Heart right ventricle (tissue), 16 donors: Measurements from ENCODE around the gene SEMA5A. TPM values are rescaled to one million over a fixed set of nuclear protein-coding genes. Genes with fewer than 3 reads are reported as not detected.
"Not testable (repeated sequence)": the region's sequence is repeated elsewhere in the genome, so short reads cannot be mapped to it uniquely, and the experiment has no call there.

Experiments
- ATAC-seq, 8 donors: fragments of 200-7000 bp; cut with Tn5 transposase; one replicate each; pipeline ENCODE4 v1.9.1; 2020; ENCODE audit warnings: mild to moderate bottlenecking in 8 of 8, moderate library complexity in 8 of 8, moderate number of reproducible peaks in 1 of 8
- DNase-seq, 2 donors: peaks; one replicate each; pipeline ENCODE4 v3.0.0-alpha.2; 2020
- H3K27ac ChIP-seq, 10 donors: fragments of 200-600 bp; sonication (generic) in 2 of 10; one replicate each; pipeline versions ENCODE4 v1.5.0 to v1.8.0; 2020 to 2022; ENCODE audit warnings: mild to moderate bottlenecking in 3 of 10
- H3K27me3 ChIP-seq, 7 donors: fragments of 200-600 bp; one replicate each; pipeline ENCODE4 v1.8.0; 2021 to 2022; ENCODE audit warnings: mild to moderate bottlenecking in 2 of 7
- H3K36me3 ChIP-seq, 9 donors: fragments of 200-600 bp; sonication (generic) in 1 of 9; one replicate each; pipeline versions ENCODE4 v1.5.0 to v1.8.0; 2020 to 2022; ENCODE audit warnings: mild to moderate bottlenecking in 2 of 9
- H3K4me1 ChIP-seq, 9 donors: fragments of 200-600 bp; sonication (generic) in 1 of 9; one replicate each; pipeline versions ENCODE4 v1.5.0 to v1.8.0; 2020 to 2022; ENCODE audit warnings: mild to moderate bottlenecking in 4 of 9
- H3K4me3 ChIP-seq, 10 donors: fragments of 200-600 bp; sonication (generic) in 2 of 10; one replicate each; pipeline versions ENCODE4 v1.5.0 to v1.8.0; 2020 to 2022; ENCODE audit warnings: mild to moderate bottlenecking in 7 of 10, moderate library complexity in 2 of 10
- H3K9me3 ChIP-seq, 11 donors: fragments of 200-600 bp in 10 of 11; sonication (generic) in 2 of 11; one replicate each; pipeline versions ENCODE4 v1.5.0 to v1.8.0; 2013 to 2022; ENCODE audit warnings: mild to moderate bottlenecking in 2 of 11, control low read depth in 1 of 11, moderate library complexity in 1 of 11
- CTCF ChIP-seq, 9 donors: fragments of 200-600 bp; sonication (generic) in 2 of 9; IDR thresholded peaks; one replicate each; pipeline versions ENCODE4 v1.5.0 to v1.8.0; 2021 to 2022; ENCODE audit warnings: antibody characterized with exemption in 9 of 9, mild to moderate bottlenecking in 5 of 9, moderate library complexity in 1 of 9
- WGBS, 2 donors: extraction: QIAGEN DNeasy Blood & Tissue Kit; methylation state at CpG; one replicate each; pipeline ENCODE4 v1.1.7; 2013; ENCODE audit warnings: inconsistent platforms in 1 of 2; 5-methylcytosine and 5-hydroxymethylcytosine counted together
- intact Hi-C, 10 donors: fragments of 100-400 bp; cut with DNase I; formaldehyde crosslinking; loops; one replicate each; pipeline versions ENCODE4 v1.11.1 to v1.14.2; 2022
- polyA plus RNA-seq, 2 donors: library from polyadenylated mRNA; stranded (reverse); fragments of 200-250 nt; gene quantifications; one replicate each; pipeline ENCODE4 v1.2.3, GENCODE V29; 2013
- total RNA-seq, 10 donors: library from RNA; stranded (reverse); fragmentation: NEBNext Ultra II Directional in 3 of 10; extraction: Animal tissue kit (Norgen Biotek cat#: 25700) in 3 of 10; gene quantifications; one replicate each; pipeline versions ENCODE4 v1.2.1 to v1.2.4, GENCODE V29; 2021 to 2023
- donor health status: Arrhythmogenic right ventricular cardiomyopathy.
- donor health status: ischemic (EF 13 %, LVEDD 7.1; RV severe dilation, severe dysfunction).
- donor health status: healthy with polysubstance abuse.
- donor health status: DM: no; HTN: yes; CAD: no.
- donor health status: DM: no; HTN: no; CAD: no.
- donor health status: ischemic (EF 25% LVEDD 6.9; RV normal size, moderate dysfunction).
- donor health status: ischemic (EF 25% LVEDD 5.7; RV mildly dilated, moderate dysfunction).
- donor health status: healthy.
- donor health status: DM: yes; HTN: yes; CAD: no.
- donor health status: Ischemic cardiomyopathy.
- donor health status: ischemic (EF 35%, LVEDD 5.7; RV mildly dilated, moderate dysfunction).
- donor health status: nonischemic (EF 11% LVEDD 7.7; RV severe dilation, severe dysfunction).
- donor health status: DM: yes; HTN: yes; CAD: no.
- donor health status: PGD.
- donor health status: ischemic (EF 29% LVEDD 5.4; RV normal size, mild dysfunction).
- donor health status: nonischemic (EF 23%, LVEDD 6.1; RV moderate dilation, normal function).

Gene SEMA5A
- total and polyA plus RNA-seq, 12 donors: 1.9 to 71.5 (median 48.0) TPM

DNA sequence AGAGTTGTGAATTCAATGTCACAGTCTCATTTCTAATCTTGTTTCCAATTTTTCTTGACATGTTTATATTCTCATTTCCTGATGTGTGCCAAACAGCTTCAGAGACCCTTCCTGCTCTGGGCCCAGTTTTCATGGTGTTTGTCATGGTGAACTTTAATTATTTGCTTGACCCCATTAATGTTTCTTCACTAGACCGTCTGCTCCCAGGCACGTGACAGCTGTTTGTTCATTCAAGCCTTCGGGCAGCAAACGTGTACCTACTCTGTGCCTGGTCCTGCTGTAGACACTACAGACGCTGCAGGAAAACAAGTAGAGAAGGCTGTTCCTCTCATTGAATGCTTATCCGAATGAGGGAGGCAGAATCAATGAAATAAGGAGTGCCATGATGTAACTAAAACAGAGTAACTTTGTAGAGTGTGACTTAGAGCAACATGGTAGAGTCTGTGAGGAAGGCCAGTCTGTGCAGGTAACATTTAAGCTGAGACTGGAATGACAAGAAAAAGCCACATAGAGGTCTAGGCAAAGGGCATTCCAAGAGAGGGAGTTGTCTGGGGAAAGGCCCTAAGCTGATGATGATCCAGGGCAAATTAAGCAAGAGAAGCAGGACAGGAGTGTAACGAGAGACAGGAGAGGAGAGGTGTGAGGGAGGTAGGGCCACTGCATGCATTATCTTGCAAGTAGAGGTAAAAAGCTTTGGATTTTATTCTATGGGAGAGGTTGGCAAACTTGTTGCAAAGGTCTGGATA, 191.4 kb downstream of the SEMA5A start:
- Histone ChIP-seq H3K9me3 (no peaks in the 10 kb centered on the region), H3K27ac (no peak overlapping the region), H3K36me3 (no peaks in the 10 kb centered on the region), H3K4me3 (no peak overlapping the region), H3K27me3 (no peaks in the 10 kb centered on the region), H3K4me1 (peaks cover 0 to 38% (median 23%) of the 10 kb centered on the region in 9 donors)
- DNase-seq: no peak
- TF ChIP-seq CTCF (IDR thresholded peaks at IDR 0.05): no peak
- 83 to 86% methylated on average over 7 of the region's 7 CpGs for WGBS, 2 donors
- ATAC-seq: no peak
- intact Hi-C loops: no loop called here

- H3K27me3 ChIP-seq, H3K27ac ChIP-seq, H3K36me3 ChIP-seq, intact Hi-C loops, DNase-seq, ATAC-seq, H3K9me3 ChIP-seq, H3K4me3 ChIP-seq: not testable (repeated sequence)
- peaks cover 0 to 38% (median 31%) of the 10 kb centered on the region in 9 donors for H3K4me1 ChIP-seq
Measured at GRCh38 chr5:9353048-9353447, 192.8 kb downstream of the SEMA5A start.

- intact Hi-C loops: no loop called here
- WGBS, 2 donors: 63 to 82% methylated on average over 2 of the region's 2 CpGs
- H3K27ac ChIP-seq: no peak overlapping the region
- DNase-seq: no peak
- H3K4me1 ChIP-seq: peaks cover 0 to 39% (median 24%) of the 10 kb centered on the region in 9 donors
- H3K36me3 ChIP-seq: no peaks in the 10 kb centered on the region
- peak in 2 of 8 donors; percentile 53 to 57 for ATAC-seq
- H3K27me3 ChIP-seq: no peaks in the 10 kb centered on the region
- TF ChIP-seq CTCF (IDR thresholded peaks at IDR 0.05): no peak
- no peaks in the 10 kb centered on the region for H3K9me3 ChIP-seq
- H3K4me3 ChIP-seq: no peak overlapping the region
Measured at GRCh38 chr5:9351546-9351945, 194.3 kb downstream of the SEMA5A start.

GRCh38 chr5:9350301-9350797, 195.5 kb downstream of the SEMA5A start:
- Histone ChIP-seq H3K9me3 (peaks cover 0 to 3% (median 0%) of the 10 kb centered on the region in 11 donors), H3K36me3 (no peaks in the 10 kb centered on the region), H3K27ac (peak overlapping the region in 2 of 10 donors; percentile 28 to 38), H3K4me3 (no peak overlapping the region), H3K4me1 (peaks cover 0 to 36% (median 23%) of the 10 kb centered on the region in 9 donors), H3K27me3 (no peaks in the 10 kb centered on the region)
- no peak for TF ChIP-seq CTCF (IDR thresholded peaks at IDR 0.05)
- no peak for DNase-seq
- peak in 7 of 8 donors; percentile 26 to 69 (median 42) for ATAC-seq
- WGBS, 2 donors: 58 to 77% methylated on average over 4 of the region's 4 CpGs
- intact Hi-C loops: no loop called here
